Progenitor cell of endocrine pancreas (in vitro differentiated cells): ENCODE data around the gene RFT1. TPM values are rescaled to one million over a fixed set of nuclear protein-coding genes. Genes with fewer than 3 reads are reported as not detected.
"Not testable (repeated sequence)": the region's sequence is repeated elsewhere in the genome, so short reads cannot be mapped to it uniquely, and the experiment has no call there.

Experiments
- DNase-seq: peaks from one replicate; pipeline ENCODE4 v3.0.0; 2021; ENCODE audit warnings: low spot score; ENCODE audit not compliant: unreplicated experiment
- H3K27ac Mint-ChIP-seq: 2 replicates; pipeline ENCODE4 v1.8.0; 2021; ENCODE audit warnings: mild to moderate bottlenecking, moderate library complexity, mixed read lengths
- H3K27me3 Mint-ChIP-seq: 2 replicates; pipeline ENCODE4 v1.8.0; 2021; ENCODE audit warnings: mixed read lengths
- H3K36me3 Mint-ChIP-seq: 2 replicates; pipeline ENCODE4 v1.8.0; 2022; ENCODE audit warnings: mixed read lengths; ENCODE audit not compliant: insufficient read depth
- H3K4me1 Mint-ChIP-seq: 2 replicates; pipeline ENCODE4 v1.8.0; 2021; ENCODE audit warnings: low read depth, mixed read lengths
- H3K4me3 Mint-ChIP-seq: 2 replicates; pipeline ENCODE4 v1.8.0; 2021; ENCODE audit warnings: low read depth, mild to moderate bottlenecking, moderate library complexity, mixed read lengths
- H3K9me3 Mint-ChIP-seq: 2 replicates; pipeline ENCODE4 v1.8.0; 2021; ENCODE audit warnings: low read depth, mixed read lengths
- CTCF ChIP-seq: fragments of 200-600 bp; sonication (generic); IDR thresholded peaks from one replicate; pipeline ENCODE4 v1.5.0; 2021; ENCODE audit warnings: antibody characterized with exemption, mild to moderate bottlenecking; ENCODE audit not compliant: unreplicated experiment
- total RNA-seq: library from RNA; stranded (reverse); gene quantifications from 2 replicates; pipeline ENCODE4 v1.2.1, GENCODE V29; 2021

RFT1 gene
- total RNA-seq, 1 donor from 2014 or later = 22.5 TPM

- TF ChIP-seq CTCF = no peak
- Mint-ChIP-seq H3K27me3 (peaks cover 17% of the 10 kb centered on the region), H3K36me3 (no peaks in the 10 kb centered on the region), H3K4me3 (no peak overlapping the region), H3K27ac (no peak overlapping the region), H3K9me3 (no peaks in the 10 kb centered on the region), H3K4me1 (peaks cover 7% of the 10 kb centered on the region)
- no peak for DNase-seq
Observed at GRCh38 chr3:53068176-53068575, 62.1 kb downstream of the RFT1 start.

DNA sequence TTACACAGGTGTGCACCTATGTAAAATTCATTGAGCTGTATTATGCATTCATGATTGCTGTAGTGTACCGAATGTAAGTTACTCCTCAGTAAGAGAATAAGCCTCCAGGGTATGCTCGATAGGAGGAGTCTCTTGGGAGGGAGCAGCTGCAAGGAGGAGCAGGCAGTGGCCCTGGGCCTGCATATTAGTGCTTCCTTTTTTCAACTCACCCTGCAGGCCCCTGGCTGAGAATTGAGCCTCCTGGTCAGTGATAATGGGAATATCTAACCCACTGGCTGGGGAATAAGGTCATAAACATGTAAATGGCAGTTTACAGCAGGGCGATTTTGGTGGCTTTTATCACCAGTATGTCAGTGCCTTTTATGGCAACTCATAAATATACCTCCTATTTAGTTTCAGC is 62.7 kb downstream of the RFT1 start:
- H3K9me3 Mint-ChIP-seq = no peaks in the 10 kb centered on the region
- no peaks in the 10 kb centered on the region for H3K36me3 Mint-ChIP-seq
- H3K27ac Mint-ChIP-seq = no peak overlapping the region
- peaks cover 21% of the 10 kb centered on the region for H3K27me3 Mint-ChIP-seq
- no peak overlapping the region for H3K4me3 Mint-ChIP-seq
- TF ChIP-seq CTCF = no peak
- DNase-seq = no peak
- H3K4me1 Mint-ChIP-seq = peaks cover 3% of the 10 kb centered on the region

DNA sequence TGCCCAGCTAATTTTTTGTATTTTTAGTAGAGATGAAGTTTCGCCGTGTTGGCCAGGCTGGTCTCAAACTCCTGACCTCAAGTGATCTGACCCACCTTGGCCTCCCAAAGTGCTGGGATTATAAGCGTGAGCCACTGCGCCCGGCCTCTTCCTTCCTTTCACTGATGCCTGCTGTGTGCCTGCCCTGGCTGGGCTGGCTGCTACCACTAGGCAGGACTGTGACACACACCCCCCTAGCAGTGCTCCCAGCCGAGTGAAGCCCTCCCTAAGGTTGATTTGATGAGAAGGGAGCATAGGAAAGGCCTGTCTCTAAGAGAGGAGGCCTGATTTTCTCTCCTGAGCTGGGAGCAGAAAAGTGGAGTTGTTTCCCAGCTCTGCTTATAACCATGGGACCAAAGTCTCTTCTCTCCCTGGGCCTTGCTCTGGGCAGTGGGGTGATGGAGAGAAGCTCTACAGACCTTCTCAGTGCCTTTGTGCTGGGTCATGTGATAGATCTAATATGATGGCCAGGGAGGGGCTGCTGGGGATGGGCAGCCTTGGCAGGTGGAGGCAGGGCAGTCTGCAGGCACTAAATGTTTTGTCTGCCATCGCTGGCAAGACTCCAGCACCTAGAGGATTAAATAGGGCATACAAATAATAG is 64.3 kb downstream of the RFT1 start:
- Mint-ChIP-seq H3K36me3 (no peaks in the 10 kb centered on the region), H3K4me3 (no peak overlapping the region), H3K27ac (no peak overlapping the region), H3K9me3 (no peaks in the 10 kb centered on the region), H3K4me1 (no peaks in the 10 kb centered on the region), H3K27me3 (peaks cover 28% of the 10 kb centered on the region)
- DNase-seq = no peak
- no peak for TF ChIP-seq CTCF

- no peak for TF ChIP-seq CTCF
- no peak overlapping the region for H3K4me3 Mint-ChIP-seq
- no peak for DNase-seq
- no peaks in the 10 kb centered on the region for H3K4me1 Mint-ChIP-seq
- no peak overlapping the region for H3K27ac Mint-ChIP-seq
- H3K9me3 Mint-ChIP-seq = no peaks in the 10 kb centered on the region
- no peaks in the 10 kb centered on the region for H3K36me3 Mint-ChIP-seq
- H3K27me3 Mint-ChIP-seq = peaks cover 24% of the 10 kb centered on the region
Observed at GRCh38 chr3:53062905-53063304, 67.3 kb downstream of the RFT1 start.

DNA sequence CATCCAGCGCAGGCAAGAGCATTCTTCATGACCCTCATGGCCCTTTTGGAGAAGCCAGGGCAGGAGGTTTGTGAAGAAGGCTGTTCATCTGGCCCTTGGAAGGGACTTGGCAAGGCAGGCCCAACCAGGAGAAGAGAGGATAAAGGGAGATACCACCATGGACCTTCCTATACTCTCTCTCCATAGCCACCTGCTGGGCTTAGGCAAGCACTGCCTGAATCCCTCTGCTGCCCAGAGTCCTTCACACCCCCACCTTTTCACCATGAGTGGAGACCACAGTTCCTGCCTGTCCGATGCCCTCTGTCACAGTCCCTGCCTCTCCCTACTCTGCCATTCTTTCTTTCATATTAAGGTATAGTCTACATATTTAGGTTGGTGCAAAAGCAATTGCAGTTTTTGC is 73.8 kb downstream of the RFT1 start:
- H3K4me1 Mint-ChIP-seq = no peaks in the 10 kb centered on the region
- H3K27me3 Mint-ChIP-seq = no peaks in the 10 kb centered on the region
- peak; percentile 51 for TF ChIP-seq CTCF
- H3K9me3 Mint-ChIP-seq = no peaks in the 10 kb centered on the region
- no peak overlapping the region for H3K4me3 Mint-ChIP-seq
- no peak overlapping the region for H3K27ac Mint-ChIP-seq
- DNase-seq = no peak
- no peaks in the 10 kb centered on the region for H3K36me3 Mint-ChIP-seq

DNA sequence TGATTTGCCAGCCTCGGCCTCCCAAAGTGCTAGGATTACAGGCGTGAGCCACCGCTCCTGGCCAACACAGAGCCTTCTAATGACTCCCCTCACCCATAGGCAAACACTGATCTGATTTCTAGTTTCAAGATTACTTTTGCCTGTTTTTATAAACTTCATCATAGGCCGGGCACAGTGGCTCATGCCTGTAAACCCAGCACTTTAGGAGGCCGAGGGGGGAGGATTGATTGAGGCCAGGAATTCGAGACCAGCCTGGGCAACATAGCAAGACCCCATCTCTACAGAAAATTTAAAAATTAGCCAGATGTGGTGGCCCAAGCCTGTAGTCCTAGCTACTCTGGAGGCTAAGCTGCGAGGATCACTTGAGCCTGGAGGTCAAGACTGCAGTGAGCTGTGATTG is 76.0 kb downstream of the RFT1 start:
- not testable (repeated sequence) for H3K27me3 Mint-ChIP-seq, H3K4me3 Mint-ChIP-seq, DNase-seq, H3K9me3 Mint-ChIP-seq, H3K4me1 Mint-ChIP-seq, H3K36me3 Mint-ChIP-seq, H3K27ac Mint-ChIP-seq
